Upper lobe of left lung (tissue), 6 donors: ENCODE measurements around the gene TPM4. TPM values are rescaled to one million over a fixed set of nuclear protein-coding genes. Genes with fewer than 3 reads are reported as not detected.

Source experiments
- ATAC-seq, 2 donors: fragments of 200-7000 bp; cut with Tn5 transposase; one replicate each; pipeline ENCODE4 v1.9.1; 2022; ENCODE audit warnings: mild to moderate bottlenecking in 2 of 2, moderate library complexity in 2 of 2; ENCODE audit not compliant: low FRiP score in 2 of 2
- DNase-seq, 2 donors: peaks; one replicate each; pipeline ENCODE4 v3.0.0-alpha.2; 2019 to 2020
- H3K27ac ChIP-seq, 4 donors: fragments of 200-600 bp; sonication (generic); one replicate each; pipeline ENCODE4 v1.5.1; 2016 to 2019
- H3K27me3 ChIP-seq, 4 donors: fragments of 200-600 bp; sonication (generic); one replicate each; pipeline ENCODE4 v1.5.1; 2017 to 2019
- H3K36me3 ChIP-seq, 4 donors: fragments of 200-600 bp; sonication (generic); one replicate each; pipeline ENCODE4 v1.5.1; 2016 to 2019
- H3K4me1 ChIP-seq, 4 donors: fragments of 200-600 bp; sonication (generic); one replicate each; pipeline ENCODE4 v1.5.1; 2018 to 2019
- H3K4me3 ChIP-seq, 4 donors: fragments of 200-600 bp; sonication (generic); one replicate each; pipeline ENCODE4 v1.5.1; 2017 to 2019; ENCODE audit warnings: mild to moderate bottlenecking in 2 of 4, moderate library complexity in 1 of 4
- H3K9me3 ChIP-seq, 4 donors: fragments of 200-600 bp; sonication (generic); one replicate each; pipeline ENCODE4 v1.5.1; 2018 to 2019
- EP300 ChIP-seq, 4 donors: sonication (generic); formaldehyde crosslinking; IDR thresholded peaks; one replicate each; pipeline ENCODE4 v1.5.1; 2017; ENCODE audit warnings: antibody characterized with exemption in 4 of 4, control low read depth in 2 of 4
- POLR2A ChIP-seq, 4 donors: fragments of 450-650 bp; IDR thresholded peaks; one replicate each; pipeline ENCODE4 v1.5.1; 2016 to 2017; ENCODE audit warnings: antibody characterized with exemption in 4 of 4, mild to moderate bottlenecking in 2 of 4
- POLR2AphosphoS5 ChIP-seq, 2 donors: sonication (generic); formaldehyde crosslinking; IDR thresholded peaks; one replicate each; pipeline ENCODE4 v1.5.1; 2017; ENCODE audit warnings: antibody characterized with exemption in 2 of 2
- WGBS, 2 donors: methylation state at CpG; one replicate each; pipeline ENCODE4 v1.1.5; 2017 to 2018; 5-methylcytosine and 5-hydroxymethylcytosine counted together
- total RNA-seq, 6 donors: library from RNA; depleted of rRNA in 4 of 6; stranded (reverse); fragments of >200 nt in 4 of 6; gene quantifications; one replicate each; pipeline versions ENCODE4 v1.1.0 to v1.2.1, GENCODE V29; 2016 to 2021
- TF ChIP-seq, protein P1 (sequence below), 6 experiments: fragments of 450-650 bp in 4 of 6; fragments of 200-600 bp in 2 of 6; sonication (generic) in 2 of 6; IDR thresholded peaks; one replicate each; pipeline ENCODE4 v1.5.1; 2016 to 2019; ENCODE audit warnings: antibody characterized with exemption in 6 of 6
- donor health status: DM: no; HTN: no; CAD: no; lungs with moderate emphysema.
- donor health status: DM: no; HTN: yes; CAD: no; lungs with severe emphysema.

TPM4 gene
- total RNA-seq, 6 donors from 2014 or later = 258 to 569 (median 392) TPM

- Histone ChIP-seq H3K9me3 (no peaks in the 10 kb centered on the region), H3K27me3 (no peaks in the 10 kb centered on the region), H3K4me1 (no peaks in the 10 kb centered on the region), H3K36me3 (peaks cover 48 to 100% (median 91%) of the 10 kb centered on the region in 4 donors), H3K27ac (no peak overlapping the region), H3K4me3 (no peak overlapping the region)
- 93 to 96% methylated on average over 8 to 21 of the region's 21 CpGs for WGBS, 2 donors
- DNase-seq (peak in 1 of 2 donors; percentile 53), ATAC-seq (no peak)
- TF ChIP-seq POLR2AphosphoS5 (IDR thresholded peaks at IDR 0.05) (no peak), EP300 (IDR thresholded peaks at IDR 0.05) (no peak), POLR2A (IDR thresholded peaks at IDR 0.05) (no peak)
- TF ChIP-seq, protein P1, sequence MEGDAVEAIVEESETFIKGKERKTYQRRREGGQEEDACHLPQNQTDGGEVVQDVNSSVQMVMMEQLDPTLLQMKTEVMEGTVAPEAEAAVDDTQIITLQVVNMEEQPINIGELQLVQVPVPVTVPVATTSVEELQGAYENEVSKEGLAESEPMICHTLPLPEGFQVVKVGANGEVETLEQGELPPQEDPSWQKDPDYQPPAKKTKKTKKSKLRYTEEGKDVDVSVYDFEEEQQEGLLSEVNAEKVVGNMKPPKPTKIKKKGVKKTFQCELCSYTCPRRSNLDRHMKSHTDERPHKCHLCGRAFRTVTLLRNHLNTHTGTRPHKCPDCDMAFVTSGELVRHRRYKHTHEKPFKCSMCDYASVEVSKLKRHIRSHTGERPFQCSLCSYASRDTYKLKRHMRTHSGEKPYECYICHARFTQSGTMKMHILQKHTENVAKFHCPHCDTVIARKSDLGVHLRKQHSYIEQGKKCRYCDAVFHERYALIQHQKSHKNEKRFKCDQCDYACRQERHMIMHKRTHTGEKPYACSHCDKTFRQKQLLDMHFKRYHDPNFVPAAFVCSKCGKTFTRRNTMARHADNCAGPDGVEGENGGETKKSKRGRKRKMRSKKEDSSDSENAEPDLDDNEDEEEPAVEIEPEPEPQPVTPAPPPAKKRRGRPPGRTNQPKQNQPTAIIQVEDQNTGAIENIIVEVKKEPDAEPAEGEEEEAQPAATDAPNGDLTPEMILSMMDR (IDR thresholded peaks at IDR 0.05) = no peak
Measured at GRCh38 chr19:16127776-16128371, 51.6 kb downstream of the TPM4 start.

- DNase-seq (no peak), ATAC-seq (no peak)
- TF ChIP-seq, protein P1 (IDR thresholded peaks at IDR 0.05) = no peak
- TF ChIP-seq POLR2AphosphoS5 (IDR thresholded peaks at IDR 0.05) = no peak
- no peak for TF ChIP-seq EP300 (IDR thresholded peaks at IDR 0.05)
- TF ChIP-seq POLR2A (IDR thresholded peaks at IDR 0.05) = no peak
- Histone ChIP-seq H3K4me3 (no peak overlapping the region), H3K27ac (no peak overlapping the region), H3K9me3 (no peaks in the 10 kb centered on the region), H3K4me1 (no peaks in the 10 kb centered on the region), H3K36me3 (peaks cover 48 to 80% (median 70%) of the 10 kb centered on the region in 4 donors), H3K27me3 (no peaks in the 10 kb centered on the region)
- 95 to 97% methylated on average over 3 of the region's 3 CpGs for WGBS, 2 donors
Measured at GRCh38 chr19:16131648-16132047, 55.4 kb downstream of the TPM4 start.

GRCh38 chr19:16133818-16134217, 57.5 kb downstream of the TPM4 start:
- H3K27ac ChIP-seq = no peak overlapping the region
- DNase-seq (no peak), ATAC-seq (peak in 1 of 2 donors; percentile 18)
- H3K36me3 ChIP-seq = peaks cover 31 to 58% (median 49%) of the 10 kb centered on the region in 4 donors
- 96 to 98% methylated on average over 4 of the region's 4 CpGs for WGBS, 2 donors
- H3K9me3 ChIP-seq = no peaks in the 10 kb centered on the region
- H3K4me1 ChIP-seq = no peaks in the 10 kb centered on the region
- TF ChIP-seq POLR2AphosphoS5 (IDR thresholded peaks at IDR 0.05) (no peak), POLR2A (IDR thresholded peaks at IDR 0.05) (no peak), EP300 (IDR thresholded peaks at IDR 0.05) (no peak)
- TF ChIP-seq, protein P1 (IDR thresholded peaks at IDR 0.05) = no peak
- no peaks in the 10 kb centered on the region for H3K27me3 ChIP-seq
- no peak overlapping the region for H3K4me3 ChIP-seq

DNA sequence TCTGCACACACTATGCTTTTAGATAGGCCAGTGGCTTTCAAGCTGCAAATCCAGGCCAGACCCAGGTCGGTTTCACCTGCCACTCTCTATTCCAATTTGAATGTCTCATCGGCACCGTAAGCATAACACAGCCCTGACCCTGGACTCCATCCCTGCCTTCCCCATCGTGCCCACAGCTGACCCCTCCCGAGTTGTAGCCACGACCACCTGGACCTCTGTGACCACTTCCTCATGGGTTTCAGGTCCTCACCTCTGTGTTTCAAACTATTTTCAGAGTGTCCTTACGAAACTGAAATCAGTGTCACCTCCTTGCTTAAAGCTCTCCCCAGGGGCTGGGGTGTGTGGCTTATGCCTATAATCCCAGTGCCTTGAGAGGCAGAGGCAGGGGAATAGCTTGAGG, 58.2 kb downstream of the TPM4 start:
- no peaks in the 10 kb centered on the region for H3K9me3 ChIP-seq
- no peaks in the 10 kb centered on the region for H3K27me3 ChIP-seq
- no peak overlapping the region for H3K27ac ChIP-seq
- DNase-seq = no peak
- 68 to 92% methylated on average over 7 of the region's 7 CpGs for WGBS, 2 donors
- peaks cover 26 to 51% (median 42%) of the 10 kb centered on the region in 4 donors for H3K36me3 ChIP-seq
- TF ChIP-seq EP300 (IDR thresholded peaks at IDR 0.05) = no peak
- TF ChIP-seq POLR2A (IDR thresholded peaks at IDR 0.05) = no peak
- TF ChIP-seq, protein P1 (IDR thresholded peaks at IDR 0.05) = no peak
- no peak for TF ChIP-seq POLR2AphosphoS5 (IDR thresholded peaks at IDR 0.05)
- no peak for ATAC-seq
- peaks cover 0 to 2% (median 0%) of the 10 kb centered on the region in 4 donors for H3K4me1 ChIP-seq
- H3K4me3 ChIP-seq = no peak overlapping the region
